Measurements from ENCODE around the gene BACE2. TPM values are rescaled to one million over a fixed set of nuclear protein-coding genes. Genes with fewer than 3 reads are reported as not detected.

The BACE2 gene
- total and polyA plus RNA-seq, 2 of the 4 experiments (the other 2 are of a cell fraction) = 17.0 to 35.5 TPM

DNA sequence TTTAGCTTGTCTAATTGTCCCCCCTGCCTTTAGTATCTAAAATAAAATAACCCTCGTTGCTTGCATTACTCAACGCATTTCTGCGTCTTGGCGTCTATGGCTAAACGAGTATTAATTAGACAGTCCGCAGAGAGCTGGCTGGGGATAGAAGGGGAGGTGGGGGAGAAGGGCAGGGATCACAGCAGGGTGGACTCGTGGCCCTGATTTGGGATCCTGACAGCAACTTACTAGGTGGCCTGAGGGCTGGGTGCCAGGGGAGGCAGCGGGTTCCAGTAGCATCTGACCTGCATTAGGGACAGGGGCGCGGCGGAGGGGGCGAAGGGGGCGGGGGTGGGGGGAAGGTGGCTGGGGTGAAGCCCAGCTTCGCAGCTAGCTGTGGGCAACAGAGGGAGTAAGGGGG, 1.1 kb upstream of the BACE2 start:
- Histone ChIP-seq H2BK5ac (ENCODE audit: low read depth, low read length, poor library complexity, severe bottlenecking) (no peak overlapping the region), H3K4me2 (ENCODE audit: low read depth, low read length) (peak overlapping the region; percentile 61; the same call in 1 of the 2 replicates), H3K4me1 (ENCODE audit: control insufficient read depth, insufficient read depth, low read length) (no peaks in the 10 kb centered on the region; the same call in 1 of the 2 replicates), H2BK20ac (ENCODE audit: low read depth, low read length) (no peak overlapping the region), H3K79me1 (ENCODE audit: low read depth in 1 of 2, low read length in 2 of 2) (peaks cover 0 to 7% of the 10 kb centered on the region in 2 experiments; a peak in 2 of 4 replicates), H3K9ac (ENCODE audit: low read depth, low read length) (peak overlapping the region; percentile 58; the same call in 1 of the 2 replicates), H3K4ac (ENCODE audit: low read depth, low read length) (no peak overlapping the region), H3K36me3 (ENCODE audit: control insufficient read depth, insufficient read depth, low read length) (no peaks in the 10 kb centered on the region), H2BK15ac (ENCODE audit: low read depth, low read length) (no peak overlapping the region), H3K9me1 (ENCODE audit: insufficient read depth, low read length) (peaks cover 10% of the 10 kb centered on the region; the same call in 1 of the 2 replicates), H3K18ac (ENCODE audit: low read depth, low read length) (no peak overlapping the region; the same call in 1 of the 2 replicates), H2AK5ac (ENCODE audit: low read depth, low read length) (no peak overlapping the region), H3K4me3 (ENCODE audit: insufficient read depth, low read depth, low read length) (peak overlapping the region; percentile 58; the same call in 1 of the 2 replicates), H2AFZ (replicated peaks; ENCODE audit: low read length, poor library complexity) (peak overlapping the region; percentile 95), H4K8ac (ENCODE audit: low read depth in 2 of 2, low read length in 2 of 2) (no peak overlapping the region), H4K20me1 (ENCODE audit: insufficient read depth, low read length) (no peaks in the 10 kb centered on the region), H4K5ac (ENCODE audit: low read depth, low read length) (no peak overlapping the region), H3K27ac (ENCODE audit: insufficient read depth, low read length) (no peak overlapping the region), H3K27me3 (ENCODE audit: control insufficient read depth, insufficient read depth, low read length) (peaks cover 5% of the 10 kb centered on the region), H3K23ac (ENCODE audit: low read depth, low read length) (no peak overlapping the region), H3K9me3 (ENCODE audit: control insufficient read depth, insufficient read depth, low read length) (no peaks in the 10 kb centered on the region), H4K91ac (ENCODE audit: insufficient read depth, low read depth, low read length) (no peak overlapping the region), H2BK120ac (ENCODE audit: low read depth, low read length) (no peak overlapping the region), H3K56ac (ENCODE audit: extremely low read depth, insufficient read depth, low read length) (no peak overlapping the region), H3K14ac (replicated peaks; ENCODE audit: low read depth, low read length) (no peak overlapping the region), H2AK9ac (replicated peaks; ENCODE audit: low read depth, low read length, poor library complexity) (no peak overlapping the region)
- POLR2A ChIA-PET (ENCODE audit: unreplicated experiment) = no interaction called here
- no CpG with 5 or more reads among the region's 14 CpGs for WGBS, 2 experiments (ENCODE audit: extremely low coverage in 2 of 2, insufficient read length in 1 of 2)
- BruUV-seq (replicated peaks) = no TSS peak
- in situ Hi-C loops (cut with MboI; ENCODE audit: low sequenced_read_pairs) = loop anchor here (25.0 kb wide), 1 partner anchor 370 kb away; no protein-coding TSS in a partner anchor
- dilution Hi-C loops (cut with HindIII; ENCODE audit: low sequenced_read_pairs, unreplicated experiment) = no loop called here
- intact Hi-C loops (cut with micrococcal nuclease) = no loop called here
- ATAC-seq (ENCODE audit: low read depth) (no peak), DNase-seq (no peak)
- TF ChIP-seq, protein P1, sequence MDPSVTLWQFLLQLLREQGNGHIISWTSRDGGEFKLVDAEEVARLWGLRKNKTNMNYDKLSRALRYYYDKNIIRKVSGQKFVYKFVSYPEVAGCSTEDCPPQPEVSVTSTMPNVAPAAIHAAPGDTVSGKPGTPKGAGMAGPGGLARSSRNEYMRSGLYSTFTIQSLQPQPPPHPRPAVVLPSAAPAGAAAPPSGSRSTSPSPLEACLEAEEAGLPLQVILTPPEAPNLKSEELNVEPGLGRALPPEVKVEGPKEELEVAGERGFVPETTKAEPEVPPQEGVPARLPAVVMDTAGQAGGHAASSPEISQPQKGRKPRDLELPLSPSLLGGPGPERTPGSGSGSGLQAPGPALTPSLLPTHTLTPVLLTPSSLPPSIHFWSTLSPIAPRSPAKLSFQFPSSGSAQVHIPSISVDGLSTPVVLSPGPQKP (IDR thresholded peaks at IDR 0.05; ENCODE audit: borderline replicate concordance, low read depth, low read length) = no peak
- TF ChIP-seq RCOR1 (IDR thresholded peaks at IDR 0.05; ENCODE audit: insufficient replicate concordance, low read length) (no peak), CEBPB (IDR thresholded peaks at IDR 0.05; ENCODE audit: low read depth, low read length) (no peak), NFE2L2 (IDR thresholded peaks at IDR 0.05; ENCODE audit: low read depth, low read length) (no peak), MAFK (IDR thresholded peaks at IDR 0.05; ENCODE audit: low read depth, low read length) (no peak), CHD1 (IDR thresholded peaks at IDR 0.05; ENCODE audit: low read depth, low read length) (no peak), RAD21 (IDR thresholded peaks at IDR 0.05; ENCODE audit: low read length) (no peak)
- CTCF ChIA-PET = interaction anchor here (1.1 kb wide), 1 partner anchor 117 kb away, joined by 3 read pairs; no protein-coding TSS in a partner anchor

Measured in IMR-90 (cell line).